Astrocyte (in vitro differentiated cells and primary cell): Measurements from ENCODE around the gene RCAN2.

Experiments
- CTCF ChIP-seq: IDR thresholded peaks from 2 replicates; pipeline ENCODE4 v1.5.1; 2011; ENCODE audit warnings: low read depth, mild to moderate bottlenecking, inconsistent platforms, low read length, moderate library complexity; ENCODE audit not compliant: insufficient read depth
- EZH2 ChIP-seq: IDR thresholded peaks from 2 replicates; pipeline ENCODE4 v1.6.1; 2012; ENCODE audit warnings: mild to moderate bottlenecking, low read length, inconsistent platforms; ENCODE audit not compliant: insufficient read depth

GRCh38 chr6:46217671-46218131 is 273.5 kb downstream of the RCAN2 start:
- no peak for TF ChIP-seq CTCF
- no peak for TF ChIP-seq EZH2
